ENCODE results near the gene HAO1. TPM values are rescaled to one million over a fixed set of nuclear protein-coding genes. Genes with fewer than 3 reads are reported as not detected.

HAO1 gene
- total and polyA plus RNA-seq, 9 of the 15 experiments (the other 6 are each of a cell fraction or from before 2014, with no cell fraction given) = not detected

- Histone ChIP-seq H3K27ac (ENCODE audit: extremely low read depth, low read depth, low read length) (no peak overlapping the region), H3K79me2 (ENCODE audit: control insufficient read depth, insufficient read depth, low read length) (no peaks in the 10 kb centered on the region), H3K4me1 (replicated peaks in 1 of 2; ENCODE audit: control insufficient read depth in 2 of 2, insufficient read depth in 2 of 2, low read length in 2 of 2) (no peaks in the 10 kb centered on the region), H3K4me2 (ENCODE audit: insufficient read depth, low read length) (no peak overlapping the region), H4K20me1 (replicated peaks; ENCODE audit: control insufficient read depth, insufficient read depth, low read length) (no peaks in the 10 kb centered on the region), H3K9ac (ENCODE audit: insufficient read depth in 1 of 2, low read depth in 2 of 2, low read length in 2 of 2) (no peak overlapping the region), H3K9me1 (ENCODE audit: control insufficient read depth, insufficient read depth, low read length) (no peaks in the 10 kb centered on the region), H3K9me3 (replicated peaks; ENCODE audit: control insufficient read depth, insufficient read depth, low read depth, low read length) (no peaks in the 10 kb centered on the region), H3K27me3 (ENCODE audit: control insufficient read depth in 2 of 2, insufficient read depth in 2 of 2, low read length in 2 of 2) (no peaks in the 10 kb centered on the region), H3K4me3 (no peak overlapping the region), H2AFZ (ENCODE audit: low read depth, low read length) (no peak overlapping the region), H3K36me3 (ENCODE audit: control insufficient read depth, insufficient read depth, low read length) (peaks cover 11% of the 10 kb centered on the region; the same call in 1 of the 3 replicates)
- TF ChIP-seq CREB5 (CRISPR knock-in tag; IDR thresholded peaks at IDR 0.05) (no peak), CTCF (IDR thresholded peaks at IDR 0.05 in 2 of 3, conservative IDR thresholded peaks at IDR 0.05 in 1 of 3; ENCODE audit: insufficient read depth in 2 of 3, low read depth in 1 of 3, low read length in 3 of 3) (peak; percentile 18 to 33 (median 25); a peak in 3 of 6 replicates), CEBPB (tag; IDR thresholded peaks at IDR 0.05) (0 out of 2 replicates have a peak, but pooled peaks have one; percentile 19), NEUROD1 (IDR thresholded peaks at IDR 0.05; ENCODE audit: borderline replicate concordance, low read depth, low read length, partially characterized antibody) (no peak), CEBPG (CRISPR knock-in tag; IDR thresholded peaks at IDR 0.05) (no peak), CEBPG (tag; conservative IDR thresholded peaks at IDR 0.05 in 1 of 2, IDR thresholded peaks at IDR 0.05 in 1 of 2) (peak in 1 of 2 experiments; percentile 29; a peak in 1 of 4 replicates), RAD21 (CRISPR knock-in tag; conservative IDR thresholded peaks at IDR 0.05 in 1 of 2, IDR thresholded peaks at IDR 0.05 in 1 of 2) (peak in 1 of 2 experiments; percentile 16; a peak in 1 of 4 replicates), HMGN3 (IDR thresholded peaks at IDR 0.05; ENCODE audit: borderline replicate concordance, extremely low read depth, insufficient read length, low read depth, low read length) (no peak)
- 66% methylated on average over 9 of the region's 10 CpGs for WGBS (ENCODE audit: insufficient coverage, low coverage, missing lambda C conversion rate)
- no TSS peak for BruUV-seq (replicated peaks)
- ChIA-PET CTCF (ENCODE audit: low intra/inter-chr PET ratio) (interaction anchor here (0.9 to 1.6 kb wide), 2 partner anchors 741 to 742 kb away, joined by 4 to 6 read pairs; no protein-coding TSS in a partner anchor), POLR2A (no interaction called here)
- in situ Hi-C loops (cut with MboI) (no loop called here), intact Hi-C loops (cut with micrococcal nuclease) (no loop called here)
- peak; percentile 65; the same call in 2 of the 3 replicates for ATAC-seq
- no peak for FAIRE-seq
- peak; percentile 15 to 26 (median 23) for DNase-seq (ENCODE audit: extremely low read depth in 1 of 4, low spot score in 3 of 4)
These were observed 40.2 kb upstream of the HAO1 start for GRCh38 chr20:7980332-7981046.

Data from K562 (cell line).